ENCODE data around the gene SLC25A24.
A peak's percentile ranks its signal among the peaks of the same experiment; 100 is the strongest.

SLC25A24 gene

DNA sequence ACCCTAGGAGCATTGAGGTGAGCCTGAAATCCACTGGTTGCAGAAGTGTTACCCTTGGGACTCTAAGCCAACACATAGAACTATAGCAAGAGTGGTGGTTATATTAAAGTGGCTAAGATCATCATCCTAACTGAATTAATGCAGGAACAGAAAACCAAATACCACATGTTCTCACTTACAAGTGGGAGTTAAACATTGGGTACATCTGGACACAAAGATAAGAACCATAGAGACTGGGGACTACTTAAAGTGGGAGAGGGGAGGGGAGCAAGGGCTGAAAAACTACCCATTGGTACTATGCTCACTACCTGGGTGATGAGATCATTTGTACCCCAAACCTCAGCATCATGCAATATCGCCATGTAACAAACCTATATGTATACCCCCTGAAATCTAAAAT is 100.0 kb downstream of the SLC25A24 start:
- Mint-ChIP-seq H3K27ac (no peak overlapping the region), H3K36me3 (ENCODE audit: low read depth) (no peaks in the 10 kb centered on the region), H3K27me3 (ENCODE audit: low read depth) (no peaks in the 10 kb centered on the region), H3K4me1 (no peaks in the 10 kb centered on the region), H3K4me3 (no peak overlapping the region), H3K9me3 (peaks cover 2% of the 10 kb centered on the region)
- TF ChIP-seq, protein P1, sequence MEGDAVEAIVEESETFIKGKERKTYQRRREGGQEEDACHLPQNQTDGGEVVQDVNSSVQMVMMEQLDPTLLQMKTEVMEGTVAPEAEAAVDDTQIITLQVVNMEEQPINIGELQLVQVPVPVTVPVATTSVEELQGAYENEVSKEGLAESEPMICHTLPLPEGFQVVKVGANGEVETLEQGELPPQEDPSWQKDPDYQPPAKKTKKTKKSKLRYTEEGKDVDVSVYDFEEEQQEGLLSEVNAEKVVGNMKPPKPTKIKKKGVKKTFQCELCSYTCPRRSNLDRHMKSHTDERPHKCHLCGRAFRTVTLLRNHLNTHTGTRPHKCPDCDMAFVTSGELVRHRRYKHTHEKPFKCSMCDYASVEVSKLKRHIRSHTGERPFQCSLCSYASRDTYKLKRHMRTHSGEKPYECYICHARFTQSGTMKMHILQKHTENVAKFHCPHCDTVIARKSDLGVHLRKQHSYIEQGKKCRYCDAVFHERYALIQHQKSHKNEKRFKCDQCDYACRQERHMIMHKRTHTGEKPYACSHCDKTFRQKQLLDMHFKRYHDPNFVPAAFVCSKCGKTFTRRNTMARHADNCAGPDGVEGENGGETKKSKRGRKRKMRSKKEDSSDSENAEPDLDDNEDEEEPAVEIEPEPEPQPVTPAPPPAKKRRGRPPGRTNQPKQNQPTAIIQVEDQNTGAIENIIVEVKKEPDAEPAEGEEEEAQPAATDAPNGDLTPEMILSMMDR (IDR thresholded peaks at IDR 0.05; ENCODE audit: unreplicated experiment in 3 of 3): no peak

DNA sequence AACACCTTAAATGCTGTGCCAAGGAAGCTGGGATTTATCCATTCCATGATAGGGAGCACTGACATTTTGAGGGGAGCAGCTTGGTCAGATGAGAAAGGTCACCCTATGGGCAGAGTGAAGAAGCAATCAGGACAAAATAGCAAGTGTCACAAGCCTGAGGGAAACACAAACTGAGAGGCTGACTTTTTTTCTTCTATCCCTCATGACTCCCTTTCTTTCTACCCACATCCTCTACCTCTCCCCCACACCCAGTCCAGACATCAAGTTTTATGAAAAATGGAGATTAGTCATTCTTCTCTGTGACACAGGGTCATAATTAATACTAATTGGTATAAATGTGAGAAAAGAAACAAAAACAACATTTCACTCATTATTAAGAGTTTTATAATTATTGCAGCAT is 103.1 kb downstream of the SLC25A24 start:
- H3K4me3 Mint-ChIP-seq: no peak overlapping the region
- TF ChIP-seq, protein P1 (IDR thresholded peaks at IDR 0.05; ENCODE audit: unreplicated experiment in 3 of 3): no peak
- H3K27me3 Mint-ChIP-seq (ENCODE audit: low read depth): no peaks in the 10 kb centered on the region
- H3K4me1 Mint-ChIP-seq: no peaks in the 10 kb centered on the region
- H3K36me3 Mint-ChIP-seq (ENCODE audit: low read depth): no peaks in the 10 kb centered on the region
- H3K9me3 Mint-ChIP-seq: no peaks in the 10 kb centered on the region
- H3K27ac Mint-ChIP-seq: no peak overlapping the region

DNA sequence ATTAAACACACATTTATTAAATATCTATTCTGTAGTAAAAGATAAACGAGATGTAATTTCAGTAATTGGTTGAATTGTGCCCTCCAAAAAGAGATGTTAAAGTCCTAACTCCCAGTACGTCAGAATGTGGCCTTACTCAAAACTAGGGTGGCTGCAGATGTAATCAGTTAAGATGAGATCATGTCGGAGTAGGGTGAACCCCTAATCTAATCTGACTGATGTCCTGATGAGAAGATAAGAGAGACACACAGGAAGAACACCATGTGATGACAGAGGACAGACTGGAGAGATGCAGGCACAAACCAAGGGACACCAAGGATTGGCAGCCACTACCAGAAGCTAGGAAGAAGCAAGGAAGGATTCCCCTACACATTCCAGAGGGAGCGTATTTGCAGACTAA is 104.1 kb downstream of the SLC25A24 start:
- H3K4me3 Mint-ChIP-seq: no peak overlapping the region
- TF ChIP-seq, protein P1 (IDR thresholded peaks at IDR 0.05; ENCODE audit: unreplicated experiment in 3 of 3): no peak
- H3K9me3 Mint-ChIP-seq: no peaks in the 10 kb centered on the region
- no peaks in the 10 kb centered on the region for H3K36me3 Mint-ChIP-seq (ENCODE audit: low read depth)
- H3K27ac Mint-ChIP-seq: no peak overlapping the region
- H3K27me3 Mint-ChIP-seq (ENCODE audit: low read depth): no peaks in the 10 kb centered on the region
- no peaks in the 10 kb centered on the region for H3K4me1 Mint-ChIP-seq

DNA sequence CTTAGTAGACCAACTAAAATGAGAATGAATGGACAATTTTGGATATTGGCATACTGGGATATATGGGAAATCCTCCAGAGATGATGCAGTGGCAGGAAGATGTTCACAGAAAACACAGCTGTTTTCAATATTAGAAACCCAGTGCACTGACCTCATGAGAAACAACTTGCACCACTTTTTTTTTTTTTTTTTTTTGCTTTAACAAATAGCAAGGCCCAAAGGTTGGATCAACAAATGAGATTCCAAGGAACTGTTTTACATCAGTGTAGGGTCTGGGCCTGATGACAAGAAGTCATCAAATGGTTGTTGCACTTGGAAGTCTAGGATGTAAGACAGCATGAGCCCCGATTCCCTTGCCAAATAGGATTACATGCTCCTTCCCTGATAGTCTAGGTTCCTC is 110.7 kb downstream of the SLC25A24 start:
- Mint-ChIP-seq H3K27me3 (ENCODE audit: low read depth) (no peaks in the 10 kb centered on the region), H3K27ac (peak overlapping the region in 1 of 3 experiments; percentile 64), H3K9me3 (no peaks in the 10 kb centered on the region), H3K36me3 (ENCODE audit: low read depth) (no peaks in the 10 kb centered on the region), H3K4me1 (peaks cover 17% of the 10 kb centered on the region), H3K4me3 (no peak overlapping the region)
- TF ChIP-seq, protein P1 (IDR thresholded peaks at IDR 0.05; ENCODE audit: unreplicated experiment in 3 of 3): no peak

DNA sequence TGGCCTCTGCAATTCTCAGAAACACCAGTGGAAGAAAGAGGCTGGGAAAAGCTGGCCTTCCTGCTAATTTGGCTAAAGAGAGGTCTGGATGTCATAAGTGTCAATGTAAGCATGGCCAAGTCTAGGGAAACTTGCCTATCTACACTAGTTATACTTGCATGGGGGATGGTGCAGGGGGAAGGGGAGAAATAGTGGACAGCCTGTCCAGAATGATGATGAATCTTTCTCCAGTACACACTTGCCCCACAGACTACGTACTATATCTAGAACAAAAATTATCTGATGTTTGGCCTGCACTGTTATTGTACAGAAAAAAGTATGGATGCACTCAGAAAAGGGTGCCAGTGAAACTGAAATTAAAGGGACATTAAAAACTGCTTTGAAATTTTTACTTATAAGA is 114.5 kb downstream of the SLC25A24 start:
- TF ChIP-seq, protein P1 (IDR thresholded peaks at IDR 0.05; ENCODE audit: unreplicated experiment in 3 of 3): no peak
- Mint-ChIP-seq H3K27ac (no peak overlapping the region), H3K27me3 (ENCODE audit: low read depth) (no peaks in the 10 kb centered on the region), H3K4me1 (peaks cover 25% of the 10 kb centered on the region), H3K4me3 (no peak overlapping the region), H3K36me3 (ENCODE audit: low read depth) (no peaks in the 10 kb centered on the region), H3K9me3 (no peaks in the 10 kb centered on the region)

DNA sequence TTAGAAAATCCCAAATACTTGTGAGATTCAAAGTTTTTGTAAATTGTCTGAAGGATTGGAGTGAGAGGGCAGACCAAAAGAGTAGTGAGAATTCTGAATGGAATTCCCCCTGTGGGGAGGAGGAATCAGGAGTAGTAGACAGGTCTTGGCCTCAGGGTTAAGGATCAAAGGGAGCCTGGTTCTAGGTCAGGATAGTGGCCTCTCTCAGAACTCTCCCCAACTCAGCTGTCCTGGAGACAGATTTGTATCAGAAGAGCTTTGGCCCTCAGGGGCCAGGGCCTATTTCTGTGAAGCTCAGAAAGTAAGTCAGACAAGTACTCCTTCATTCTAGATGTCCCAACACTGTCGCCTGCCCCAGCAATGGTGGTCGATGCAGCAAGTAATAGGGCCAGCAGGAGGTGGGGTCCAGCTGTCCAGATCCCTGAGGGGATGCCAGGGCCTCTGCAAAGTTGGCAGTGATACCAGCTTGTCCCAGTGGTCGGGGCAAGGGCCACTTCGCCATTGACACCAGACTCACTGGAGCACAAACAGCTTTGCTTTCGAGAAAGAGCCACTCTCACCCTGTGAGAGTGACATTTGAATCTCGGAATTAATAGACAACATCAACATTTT is 115.2 kb downstream of the SLC25A24 start:
- TF ChIP-seq, protein P1 (IDR thresholded peaks at IDR 0.05; ENCODE audit: unreplicated experiment in 3 of 3): no peak
- Mint-ChIP-seq H3K27ac (no peak overlapping the region), H3K9me3 (no peaks in the 10 kb centered on the region), H3K4me1 (peaks cover 25% of the 10 kb centered on the region), H3K4me3 (no peak overlapping the region), H3K27me3 (ENCODE audit: low read depth) (no peaks in the 10 kb centered on the region), H3K36me3 (ENCODE audit: low read depth) (no peaks in the 10 kb centered on the region)
